ENCODE data around the gene ADAM19. TPM values are rescaled to one million over a fixed set of nuclear protein-coding genes. Genes with fewer than 3 reads are reported as not detected.
A peak's percentile ranks its signal among the peaks of the same experiment; 100 is the strongest.

Gene ADAM19
- total RNA-seq, 2 experiments from 2014 or later = 28.3 to 29.0 TPM

DNA sequence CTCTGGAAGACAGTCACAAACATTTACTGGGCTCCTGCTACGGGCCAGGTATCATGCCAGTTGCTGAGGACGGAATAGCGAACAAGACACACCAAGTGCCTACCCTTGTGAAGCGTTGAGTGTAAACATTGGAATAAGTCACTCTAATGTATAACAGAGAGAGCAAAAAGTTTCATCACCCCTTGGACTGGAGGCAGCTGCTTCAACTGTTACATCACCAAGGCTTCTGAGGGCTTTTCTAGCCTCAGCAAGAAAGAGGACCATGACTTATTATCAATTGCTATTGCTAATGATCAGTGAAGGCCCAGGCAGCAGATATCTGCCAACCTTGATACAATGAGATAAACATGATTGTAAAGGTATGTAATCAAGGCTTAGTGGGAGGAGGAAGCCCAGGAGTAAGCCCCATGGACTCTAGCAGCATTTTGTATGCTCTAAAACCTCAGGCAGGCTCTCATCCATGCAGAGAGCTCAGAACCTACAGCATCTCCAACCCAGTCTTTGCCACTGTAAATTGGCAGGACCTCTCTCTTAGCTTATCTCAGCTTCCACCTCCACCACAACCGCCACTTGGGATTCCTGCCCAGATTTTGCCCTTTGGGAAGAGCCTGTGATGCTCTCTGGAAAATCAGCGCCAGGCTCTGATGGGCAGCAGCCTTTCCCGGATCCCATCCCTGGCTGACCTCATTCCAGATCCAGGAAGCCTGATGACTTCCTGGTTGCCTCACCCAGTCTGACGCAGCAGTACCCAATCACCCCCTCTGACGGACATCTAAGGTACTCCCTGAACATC is 54.5 kb downstream of the ADAM19 start:
- Mint-ChIP-seq H3K27me3 (no peaks in the 10 kb centered on the region), H3K27ac (no peak overlapping the region), H3K4me3 (no peak overlapping the region), H3K9me3 (no peaks in the 10 kb centered on the region), H3K36me3 (peaks cover 32% of the 10 kb centered on the region), H3K4me1 (peaks cover 19% of the 10 kb centered on the region)
- ATAC-seq (ENCODE audit: low read depth) = no peak
- POLR2A ChIA-PET = no interaction called here
- DNase-seq = no peak

DNA sequence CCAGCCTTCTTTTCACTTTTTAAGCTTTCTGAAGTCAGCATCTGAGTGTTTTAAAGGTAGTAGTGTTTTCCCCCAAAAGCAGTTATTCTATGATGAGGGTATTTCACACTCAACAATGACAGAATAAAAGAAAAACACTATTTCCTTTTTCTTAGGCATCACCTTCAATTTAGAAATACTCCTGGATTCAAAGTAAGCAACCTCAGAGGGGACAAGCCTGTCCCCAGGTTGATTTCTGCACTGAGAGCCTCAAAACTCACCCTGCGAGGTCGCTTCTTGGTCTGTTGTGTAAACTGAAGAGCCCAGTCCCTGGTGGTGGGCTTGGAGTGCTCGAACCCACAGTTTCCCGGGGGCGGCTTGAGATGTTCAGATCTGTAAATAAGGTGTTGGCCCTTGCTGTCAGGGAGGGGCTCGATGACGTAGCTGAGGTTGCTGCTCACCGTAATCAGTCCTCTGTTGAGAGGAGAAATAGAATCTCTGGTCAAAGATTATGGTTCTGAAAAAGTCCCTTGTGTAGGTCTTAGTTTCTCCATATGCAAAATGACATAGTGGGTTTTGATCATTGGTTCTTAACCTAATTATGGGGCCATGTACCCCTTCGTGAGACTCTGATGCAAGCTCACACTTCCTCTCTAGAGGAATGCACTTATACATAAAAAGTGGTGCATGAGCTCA is 55.9 kb downstream of the ADAM19 start:
- H3K4me3 Mint-ChIP-seq = peak overlapping the region; percentile 8
- H3K9me3 Mint-ChIP-seq = no peaks in the 10 kb centered on the region
- ATAC-seq (ENCODE audit: low read depth) (no peak), DNase-seq (no peak)
- POLR2A ChIA-PET = no interaction called here
- H3K36me3 Mint-ChIP-seq = peaks cover 30% of the 10 kb centered on the region
- H3K27ac Mint-ChIP-seq = no peak overlapping the region
- peaks cover 19% of the 10 kb centered on the region for H3K4me1 Mint-ChIP-seq
- H3K27me3 Mint-ChIP-seq = no peaks in the 10 kb centered on the region

DNA sequence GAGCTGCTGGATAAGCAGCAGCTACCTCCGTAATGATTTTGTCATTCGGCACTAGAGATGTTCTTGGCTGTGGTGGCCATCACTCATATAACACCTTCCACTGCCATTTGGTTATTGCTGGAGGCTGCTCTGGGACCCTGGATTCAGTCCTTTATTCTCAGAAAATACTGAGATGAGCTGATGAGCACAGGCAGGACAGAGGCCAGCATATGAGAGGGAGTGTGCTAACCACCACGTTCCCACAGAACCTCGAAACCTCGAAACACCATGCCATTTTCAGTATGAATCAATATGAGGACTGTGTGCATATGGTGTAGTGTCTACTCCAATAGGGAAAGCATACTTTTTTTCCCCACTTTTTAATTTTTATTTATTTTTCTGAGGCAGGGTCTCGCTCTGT is 56.6 kb downstream of the ADAM19 start:
- H3K27me3 Mint-ChIP-seq = no peaks in the 10 kb centered on the region
- no peak overlapping the region for H3K27ac Mint-ChIP-seq
- DNase-seq (peak; percentile 42), ATAC-seq (ENCODE audit: low read depth) (peak; percentile 74)
- H3K36me3 Mint-ChIP-seq = peaks cover 30% of the 10 kb centered on the region
- no peak overlapping the region for H3K4me3 Mint-ChIP-seq
- POLR2A ChIA-PET = no interaction called here
- peaks cover 19% of the 10 kb centered on the region for H3K4me1 Mint-ChIP-seq
- H3K9me3 Mint-ChIP-seq = no peaks in the 10 kb centered on the region

DNA sequence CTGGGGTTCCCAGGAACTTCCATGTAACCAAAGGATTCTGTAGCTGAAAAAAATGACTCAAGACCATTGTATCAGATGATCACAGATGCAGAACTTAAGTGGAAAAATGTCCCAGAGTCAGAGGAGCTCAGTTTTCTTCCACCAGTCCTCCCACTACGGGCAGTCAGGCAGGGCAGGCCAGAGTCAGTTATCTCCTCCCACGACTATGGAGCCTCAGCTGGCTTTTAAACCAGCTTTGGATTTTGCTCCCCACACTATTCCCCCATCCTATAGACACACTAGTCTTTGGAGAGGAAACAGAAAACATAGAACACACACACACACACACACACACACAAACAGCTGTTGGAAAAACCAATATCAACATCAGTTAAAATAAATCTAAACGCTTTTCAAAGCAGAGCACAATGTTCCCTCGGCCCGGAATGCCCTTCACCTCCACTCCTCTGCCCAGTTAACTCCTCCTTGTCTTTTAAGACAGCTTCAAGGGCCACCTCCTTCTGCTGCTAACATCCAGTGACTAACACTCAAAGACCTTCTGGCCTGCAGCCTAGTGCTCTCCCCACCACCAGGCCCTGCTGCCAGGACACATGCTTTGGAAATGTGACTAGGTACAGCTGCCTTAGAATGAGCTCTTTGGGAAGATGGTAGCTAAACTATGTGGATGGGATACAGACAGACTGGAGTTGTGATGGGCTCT is 58.8 kb downstream of the ADAM19 start:
- ATAC-seq (ENCODE audit: low read depth) = no peak

DNA sequence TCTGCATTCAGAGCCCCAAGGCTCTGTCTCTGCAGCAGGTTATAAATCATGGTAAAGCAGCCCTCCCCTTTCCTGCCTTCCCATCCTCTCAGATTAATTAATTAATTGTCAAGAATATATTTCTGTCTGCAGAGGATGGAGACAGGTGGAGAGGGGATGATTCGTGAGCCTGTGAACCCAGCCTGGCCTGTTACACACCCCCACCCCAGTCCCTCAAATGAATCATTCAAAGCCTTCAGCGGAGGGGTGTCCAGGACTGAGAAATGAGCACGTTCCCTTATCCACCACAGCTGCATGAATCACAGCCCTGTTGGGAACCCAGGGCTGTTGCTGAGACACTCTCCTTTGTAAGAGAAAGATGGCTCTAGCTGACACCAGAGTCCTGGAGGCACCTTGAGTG is 59.6 kb downstream of the ADAM19 start:
- no peak for DNase-seq
- H3K4me1 Mint-ChIP-seq = peaks cover 21% of the 10 kb centered on the region
- no peaks in the 10 kb centered on the region for H3K9me3 Mint-ChIP-seq
- H3K27me3 Mint-ChIP-seq = peaks cover 2% of the 10 kb centered on the region
- H3K27ac Mint-ChIP-seq = no peak overlapping the region
- peaks cover 40% of the 10 kb centered on the region for H3K36me3 Mint-ChIP-seq
- POLR2A ChIA-PET = no interaction called here
- no peak overlapping the region for H3K4me3 Mint-ChIP-seq
- no peak for ATAC-seq (ENCODE audit: low read depth)

More for the DNA sequence above, 58.8 kb downstream of the ADAM19 start:
- Mint-ChIP-seq H3K9me3 (no peaks in the 10 kb centered on the region), H3K4me3 (no peak overlapping the region), H3K4me1 (peaks cover 21% of the 10 kb centered on the region), H3K36me3 (peaks cover 38% of the 10 kb centered on the region), H3K27ac (no peak overlapping the region), H3K27me3 (peaks cover 2% of the 10 kb centered on the region)
- no peak for DNase-seq
- POLR2A ChIA-PET = no interaction called here

DNA sequence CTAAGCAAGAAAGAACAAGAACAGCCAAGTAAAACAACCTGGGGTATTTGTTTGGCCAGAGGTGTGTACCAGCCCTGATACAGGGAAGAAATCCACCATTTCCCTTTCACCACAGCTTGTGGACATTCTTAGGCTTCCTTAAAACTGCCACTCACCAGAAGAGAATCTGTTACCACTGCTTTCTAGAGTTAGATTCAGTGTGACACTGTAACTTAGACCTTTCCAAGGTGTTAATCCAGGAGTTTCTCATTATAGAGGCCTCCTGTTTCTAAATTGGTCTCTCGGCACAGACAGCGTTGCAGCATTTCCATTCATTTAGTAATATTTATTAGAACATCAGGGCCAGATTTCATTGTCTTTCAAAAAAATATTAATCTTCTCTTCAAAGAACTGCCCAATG is 60.6 kb downstream of the ADAM19 start:
- ATAC-seq (ENCODE audit: low read depth) (no peak), DNase-seq (no peak)
- peaks cover 42% of the 10 kb centered on the region for H3K36me3 Mint-ChIP-seq
- no peak overlapping the region for H3K27ac Mint-ChIP-seq
- POLR2A ChIA-PET = no interaction called here
- no peaks in the 10 kb centered on the region for H3K9me3 Mint-ChIP-seq
- peaks cover 2% of the 10 kb centered on the region for H3K27me3 Mint-ChIP-seq
- H3K4me1 Mint-ChIP-seq = peaks cover 16% of the 10 kb centered on the region
- no peak overlapping the region for H3K4me3 Mint-ChIP-seq

DNA sequence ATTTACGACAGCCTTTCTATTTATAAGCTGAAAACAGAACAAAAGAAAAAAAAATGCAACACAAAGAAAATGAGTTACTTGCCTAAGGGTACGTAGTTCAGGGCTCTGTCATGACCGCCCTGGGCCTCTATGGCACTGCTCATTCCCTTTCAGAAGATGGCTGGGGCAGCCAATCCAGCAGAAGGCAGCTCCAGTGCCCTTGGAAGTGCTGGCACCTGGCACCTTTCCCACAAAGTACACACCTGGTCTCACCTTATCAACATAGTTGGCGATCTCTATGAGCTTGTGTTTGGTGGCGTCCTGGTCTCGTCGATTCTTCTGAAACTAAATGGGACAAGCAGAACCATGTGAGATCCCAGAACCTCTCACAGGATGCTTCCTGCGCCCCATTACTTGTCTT is 62.4 kb downstream of the ADAM19 start:
- H3K27ac Mint-ChIP-seq = no peak overlapping the region
- H3K4me1 Mint-ChIP-seq = peaks cover 5% of the 10 kb centered on the region
- H3K36me3 Mint-ChIP-seq = peaks cover 47% of the 10 kb centered on the region

DNA sequence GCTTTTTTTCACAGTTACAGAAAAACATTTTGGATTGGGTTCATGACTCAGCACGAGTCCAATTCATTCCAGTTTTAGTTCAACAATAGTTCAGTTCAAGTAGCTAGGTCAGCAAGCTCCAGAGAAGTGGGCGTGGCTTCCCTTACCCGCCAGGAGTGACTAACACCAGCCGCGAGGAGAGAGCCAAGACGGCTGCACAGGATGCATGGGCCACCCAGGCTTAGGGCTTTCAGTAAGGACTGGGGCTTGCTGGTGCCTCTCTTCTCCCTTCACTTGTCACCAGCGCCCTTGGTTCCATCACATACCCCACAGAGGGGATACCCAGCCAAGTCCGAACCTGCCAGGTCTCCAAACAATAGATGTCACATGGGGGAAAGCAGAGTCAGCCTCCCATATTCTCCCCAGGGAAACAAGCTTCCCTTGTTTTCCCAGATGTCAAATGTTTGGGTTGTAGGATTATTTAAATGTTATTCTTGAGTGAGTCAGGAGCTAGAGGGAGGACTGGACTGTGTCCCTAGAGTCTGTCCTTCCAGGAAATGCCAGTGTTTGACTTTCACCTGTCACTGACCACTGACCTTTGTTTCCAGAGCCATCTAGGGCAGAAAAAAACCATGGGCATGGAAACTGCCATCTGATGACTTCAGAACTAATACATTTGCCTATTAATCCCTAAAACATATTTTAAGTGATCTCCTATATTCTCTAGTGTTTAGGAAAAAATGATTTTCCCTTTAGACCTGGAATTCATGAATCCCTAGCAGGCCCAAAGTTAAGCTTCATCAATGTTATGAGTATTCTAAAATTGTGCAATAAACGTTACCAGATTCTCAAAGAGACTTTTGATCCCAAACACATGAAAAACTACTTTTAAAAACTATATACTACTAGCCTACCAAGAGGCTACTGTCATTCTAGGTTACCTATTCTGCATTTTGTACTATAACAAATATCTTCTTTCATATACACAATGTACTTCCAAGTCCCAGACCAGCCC is 63.6 kb downstream of the ADAM19 start:
- H3K4me1 Mint-ChIP-seq = peaks cover 5% of the 10 kb centered on the region
- peaks cover 2% of the 10 kb centered on the region for H3K27me3 Mint-ChIP-seq
- H3K27ac Mint-ChIP-seq = no peak overlapping the region
- H3K9me3 Mint-ChIP-seq = no peaks in the 10 kb centered on the region
- H3K36me3 Mint-ChIP-seq = peaks cover 46% of the 10 kb centered on the region
- no peak for DNase-seq
- no peak overlapping the region for H3K4me3 Mint-ChIP-seq
- no peak for ATAC-seq (ENCODE audit: low read depth)
- POLR2A ChIA-PET = no interaction called here

More for the DNA sequence above, 62.4 kb downstream of the ADAM19 start:
- no peak for ATAC-seq (ENCODE audit: low read depth)
- H3K4me3 Mint-ChIP-seq = no peak overlapping the region
- peaks cover 2% of the 10 kb centered on the region for H3K27me3 Mint-ChIP-seq
- POLR2A ChIA-PET = no interaction called here
- H3K9me3 Mint-ChIP-seq = no peaks in the 10 kb centered on the region
- DNase-seq = no peak

DNA sequence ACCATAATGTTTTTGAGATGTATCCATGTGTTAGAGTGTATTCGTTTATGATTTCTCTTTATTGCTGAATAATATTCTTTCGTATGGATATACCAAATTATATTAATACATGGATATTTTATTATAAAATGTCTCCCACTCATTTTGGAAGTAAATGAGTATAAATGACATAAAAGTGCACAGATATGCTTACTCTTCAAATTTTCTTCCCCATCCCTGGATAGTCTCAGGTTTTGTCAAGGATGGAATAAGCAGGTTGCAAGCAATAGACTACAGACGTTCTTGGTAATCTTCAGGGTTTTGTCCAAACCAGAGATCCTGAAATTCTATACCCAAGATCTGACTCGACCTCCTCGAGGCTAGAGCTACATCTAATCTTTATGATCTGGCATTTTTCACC is 64.9 kb downstream of the ADAM19 start:
- DNase-seq (no peak), ATAC-seq (ENCODE audit: low read depth) (no peak)
- Mint-ChIP-seq H3K27me3 (peaks cover 2% of the 10 kb centered on the region), H3K4me1 (peaks cover 15% of the 10 kb centered on the region), H3K9me3 (no peaks in the 10 kb centered on the region), H3K4me3 (no peak overlapping the region), H3K27ac (no peak overlapping the region), H3K36me3 (peaks cover 47% of the 10 kb centered on the region)
- POLR2A ChIA-PET = no interaction called here

DNA sequence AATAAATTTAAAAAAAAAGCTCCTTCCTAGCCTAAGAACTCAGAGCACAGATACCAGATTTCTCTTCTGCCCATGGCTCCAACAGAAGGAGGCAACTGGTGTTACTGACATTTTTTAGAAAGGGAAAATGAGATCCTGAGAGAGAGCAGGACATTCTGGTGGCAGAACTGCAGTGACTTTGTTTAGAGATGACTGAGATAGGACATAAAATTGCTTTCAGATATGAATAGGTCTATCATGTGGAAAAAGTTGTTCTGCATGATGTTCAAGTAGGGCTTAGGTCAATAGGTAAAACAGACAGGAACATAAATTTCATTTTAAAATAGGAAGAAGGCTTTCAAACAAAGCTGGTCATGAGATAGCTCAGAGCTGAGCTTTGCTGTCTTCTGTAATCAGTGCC is 66.0 kb downstream of the ADAM19 start:
- Mint-ChIP-seq H3K9me3 (no peaks in the 10 kb centered on the region), H3K27ac (no peak overlapping the region), H3K4me3 (no peak overlapping the region), H3K4me1 (peaks cover 17% of the 10 kb centered on the region), H3K27me3 (peaks cover 2% of the 10 kb centered on the region), H3K36me3 (peaks cover 49% of the 10 kb centered on the region)
- POLR2A ChIA-PET = no interaction called here
- DNase-seq = no peak
- ATAC-seq (ENCODE audit: low read depth) = no peak

DNA sequence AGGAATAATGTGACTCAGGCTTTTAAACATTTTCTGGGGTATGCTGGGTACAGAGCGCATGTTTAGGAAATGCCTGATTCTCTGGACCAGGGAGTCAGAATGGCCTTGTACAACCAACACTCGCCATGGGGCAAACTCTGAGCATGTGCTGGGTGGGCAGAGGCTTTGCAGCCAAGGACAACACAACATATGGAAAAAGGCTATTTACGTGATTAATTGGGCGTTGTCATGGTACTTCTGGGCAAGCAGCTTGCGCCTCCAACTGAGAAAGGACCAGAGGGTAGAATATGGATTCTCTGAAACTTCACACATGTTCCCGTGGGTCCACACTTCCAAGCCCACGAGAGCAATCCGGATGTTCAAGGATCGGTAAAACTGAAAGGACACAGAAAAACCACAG is 66.5 kb downstream of the ADAM19 start:
- Mint-ChIP-seq H3K27me3 (peaks cover 2% of the 10 kb centered on the region), H3K9me3 (no peaks in the 10 kb centered on the region), H3K4me3 (no peak overlapping the region), H3K27ac (peak overlapping the region; percentile 52), H3K4me1 (peaks cover 17% of the 10 kb centered on the region), H3K36me3 (peaks cover 49% of the 10 kb centered on the region)
- POLR2A ChIA-PET = no interaction called here
- DNase-seq = no peak
- ATAC-seq (ENCODE audit: low read depth) = no peak

DNA sequence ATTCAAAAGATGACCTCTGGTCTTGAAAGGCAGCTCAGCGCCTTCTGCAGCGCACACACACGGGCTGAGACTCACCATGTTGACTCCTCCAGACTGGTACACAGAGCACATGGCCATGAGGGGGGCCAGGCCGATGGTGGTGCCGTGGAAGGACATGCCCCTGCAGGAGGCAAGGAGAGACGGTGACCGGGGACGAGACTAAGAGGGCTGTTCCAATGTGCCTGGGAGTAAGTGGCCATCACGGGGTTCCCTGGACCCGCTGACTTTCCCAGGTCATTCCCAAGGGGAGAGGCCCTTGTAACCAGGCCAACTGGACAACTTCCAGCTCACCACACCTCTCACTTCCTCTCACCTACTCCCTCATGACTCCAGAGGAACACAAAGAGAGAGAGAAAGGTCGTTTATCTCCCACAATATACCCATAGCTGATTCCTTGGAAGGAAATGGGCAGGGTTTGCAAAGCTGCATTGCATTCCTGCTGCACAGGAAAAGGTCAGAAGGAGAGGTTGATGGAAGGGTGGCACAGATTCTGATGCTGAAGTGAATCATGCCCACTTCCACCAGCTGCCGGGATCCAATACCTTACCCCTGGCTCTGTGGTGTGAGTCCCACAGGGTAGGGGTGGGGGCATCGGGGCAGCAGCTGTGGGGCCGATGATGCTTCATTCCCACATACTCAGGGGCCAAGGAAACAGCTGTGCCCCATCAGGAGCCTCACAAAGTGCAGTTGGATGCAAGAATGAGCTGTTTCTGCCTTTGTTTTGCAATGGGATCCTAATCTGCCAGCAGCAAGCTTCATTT is 68.4 kb downstream of the ADAM19 start:
- no peak overlapping the region for H3K27ac Mint-ChIP-seq
- no peak overlapping the region for H3K4me3 Mint-ChIP-seq
- no peaks in the 10 kb centered on the region for H3K27me3 Mint-ChIP-seq
- no peak for ATAC-seq (ENCODE audit: low read depth)
- H3K4me1 Mint-ChIP-seq = peaks cover 25% of the 10 kb centered on the region
- no peaks in the 10 kb centered on the region for H3K9me3 Mint-ChIP-seq
- no peak for DNase-seq
- H3K36me3 Mint-ChIP-seq = peaks cover 44% of the 10 kb centered on the region
- POLR2A ChIA-PET = no interaction called here
